Natural killer cell (primary cell): ENCODE data around the gene UBE2N. TPM values are rescaled to one million over a fixed set of nuclear protein-coding genes. Genes with fewer than 3 reads are reported as not detected.

Source experiments
- ATAC-seq, 3 donors: fragments of 150-1000 bp in 2 of 3; fragments of 200-7000 bp in 1 of 3; cut with Tn5 transposase; 1 replicate in 1 of 3; 2 replicates in 2 of 3; pipeline ENCODE4 v1.10.0; 2021; ENCODE audit warnings: mild to moderate bottlenecking in 2 of 3, moderate library complexity in 2 of 3
- DNase-seq, 2 donors: peaks; one replicate each; pipeline versions ENCODE4 v3.0.0 to v3.0.0-alpha.2; 2013 to 2021; ENCODE audit warnings: mixed read lengths in 1 of 2
- H3K27ac ChIP-seq: one replicate; pipeline ENCODE4 v1.5.1; 2013; ENCODE audit warnings: mild to moderate bottlenecking, low read length
- H3K27me3 ChIP-seq: one replicate; pipeline ENCODE4 v1.6.1; 2013; ENCODE audit warnings: low read length; ENCODE audit not compliant: control insufficient read depth, insufficient read depth
- H3K36me3 ChIP-seq: one replicate; pipeline ENCODE4 v1.6.1; 2013; ENCODE audit warnings: low read length; ENCODE audit not compliant: control insufficient read depth, insufficient read depth
- H3K4me1 ChIP-seq: one replicate; pipeline ENCODE4 v1.6.1; 2013; ENCODE audit warnings: low read length; ENCODE audit not compliant: control insufficient read depth, insufficient read depth
- H3K4me3 ChIP-seq: one replicate; pipeline ENCODE4 v1.5.1; 2013; ENCODE audit warnings: low read length
- H3K9me3 ChIP-seq: one replicate; pipeline ENCODE4 v1.6.1; 2013; ENCODE audit warnings: low read length; ENCODE audit not compliant: control insufficient read depth, insufficient read depth
- H3K27ac Mint-ChIP-seq, 2 donors: one replicate each; pipeline ENCODE4 v1.8.0; 2022; ENCODE audit warnings: mild to moderate bottlenecking in 2 of 2, mixed read lengths in 2 of 2, moderate library complexity in 1 of 2
- H3K27me3 Mint-ChIP-seq, 2 donors: one replicate each; pipeline ENCODE4 v1.8.0; 2022; ENCODE audit warnings: low read depth in 2 of 2, mixed read lengths in 2 of 2
- H3K36me3 Mint-ChIP-seq: one replicate; pipeline ENCODE4 v1.8.0; 2022; ENCODE audit warnings: mixed read lengths
- H3K4me1 Mint-ChIP-seq, 2 donors: one replicate each; pipeline ENCODE4 v1.8.0; 2022; ENCODE audit warnings: mixed read lengths in 2 of 2
- H3K4me3 Mint-ChIP-seq: one replicate; pipeline ENCODE4 v1.8.0; 2022; ENCODE audit warnings: mild to moderate bottlenecking, moderate library complexity, mixed read lengths
- H3K9me3 Mint-ChIP-seq, 2 donors: one replicate each; pipeline ENCODE4 v1.8.0; 2022; ENCODE audit warnings: mixed read lengths in 2 of 2
- WGBS: methylation state at CpG from one replicate; pipeline ENCODE4 v1.1.7; 2013; ENCODE audit warnings: missing lambda C conversion rate; ENCODE audit not compliant: insufficient coverage; 5-methylcytosine and 5-hydroxymethylcytosine counted together
- intact Hi-C: fragments of 100-400 bp; cut with micrococcal nuclease; formaldehyde crosslinking; loops from one replicate; pipeline ENCODE4 v1.14.2; 2022
- total RNA-seq, 4 donors: library from RNA; stranded (reverse); fragments of 120-200 nt in 1 of 4; gene quantifications; one replicate each; pipeline versions ENCODE4 v1.2.3 to v1.2.4, GENCODE V29; 2013 to 2022
- TF ChIP-seq, protein P1 (sequence below): fragments of 200-600 bp; IDR thresholded peaks from one replicate; pipeline ENCODE4 v1.8.0; 2022; ENCODE audit warnings: antibody characterized with exemption

UBE2N gene
- total RNA-seq, 3 donors from 2014 or later (not counting 1 experiment from before 2014, with no cell fraction given): 72.3 to 79.7 (median 72.9) TPM

DNA sequence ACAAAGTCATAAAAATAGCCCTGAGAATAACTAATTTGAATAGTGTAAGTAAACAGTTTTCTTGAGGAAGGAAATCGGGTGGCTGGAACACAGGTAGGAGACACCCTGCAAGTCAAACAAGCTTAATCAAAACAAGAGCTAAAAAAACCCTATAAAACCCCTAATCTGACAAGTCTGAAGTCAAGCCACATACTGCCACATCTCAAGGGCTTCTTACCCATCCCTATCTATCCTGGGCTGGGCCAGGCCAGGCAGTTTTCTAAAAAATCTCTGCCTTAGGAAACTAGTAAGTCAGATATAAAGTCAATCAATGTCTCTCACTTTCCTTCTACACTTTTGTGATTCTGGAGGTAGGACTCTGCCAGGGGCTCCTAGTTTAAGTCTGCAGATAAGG lies 15.3 kb downstream of the UBE2N start:
- no peaks in the 10 kb centered on the region for H3K27me3 ChIP-seq
- no CpG with 5 or more reads among the region's 1 CpG for WGBS
- no peak overlapping the region for H3K4me3 ChIP-seq
- H3K9me3 ChIP-seq: no peaks in the 10 kb centered on the region
- no peaks in the 10 kb centered on the region for H3K27me3 Mint-ChIP-seq
- H3K4me1 Mint-ChIP-seq: peaks cover 83 to 89% of the 10 kb centered on the region in 2 donors
- DNase-seq (no peak), ATAC-seq (no peak)
- peak overlapping the region; percentile 15 to 40 for H3K27ac Mint-ChIP-seq
- TF ChIP-seq, protein P1, sequence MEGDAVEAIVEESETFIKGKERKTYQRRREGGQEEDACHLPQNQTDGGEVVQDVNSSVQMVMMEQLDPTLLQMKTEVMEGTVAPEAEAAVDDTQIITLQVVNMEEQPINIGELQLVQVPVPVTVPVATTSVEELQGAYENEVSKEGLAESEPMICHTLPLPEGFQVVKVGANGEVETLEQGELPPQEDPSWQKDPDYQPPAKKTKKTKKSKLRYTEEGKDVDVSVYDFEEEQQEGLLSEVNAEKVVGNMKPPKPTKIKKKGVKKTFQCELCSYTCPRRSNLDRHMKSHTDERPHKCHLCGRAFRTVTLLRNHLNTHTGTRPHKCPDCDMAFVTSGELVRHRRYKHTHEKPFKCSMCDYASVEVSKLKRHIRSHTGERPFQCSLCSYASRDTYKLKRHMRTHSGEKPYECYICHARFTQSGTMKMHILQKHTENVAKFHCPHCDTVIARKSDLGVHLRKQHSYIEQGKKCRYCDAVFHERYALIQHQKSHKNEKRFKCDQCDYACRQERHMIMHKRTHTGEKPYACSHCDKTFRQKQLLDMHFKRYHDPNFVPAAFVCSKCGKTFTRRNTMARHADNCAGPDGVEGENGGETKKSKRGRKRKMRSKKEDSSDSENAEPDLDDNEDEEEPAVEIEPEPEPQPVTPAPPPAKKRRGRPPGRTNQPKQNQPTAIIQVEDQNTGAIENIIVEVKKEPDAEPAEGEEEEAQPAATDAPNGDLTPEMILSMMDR: no peak
- no peaks in the 10 kb centered on the region for H3K36me3 ChIP-seq
- intact Hi-C loops: no loop called here
- H3K4me3 Mint-ChIP-seq: no peak overlapping the region
- H3K4me1 ChIP-seq: peaks cover 12% of the 10 kb centered on the region
- no peaks in the 10 kb centered on the region for H3K9me3 Mint-ChIP-seq
- H3K27ac ChIP-seq: no peak overlapping the region
- H3K36me3 Mint-ChIP-seq: no peaks in the 10 kb centered on the region

- WGBS: 77% methylated on average over 6 of the region's 8 CpGs
- Histone ChIP-seq H3K36me3 (no peaks in the 10 kb centered on the region), H3K9me3 (no peaks in the 10 kb centered on the region), H3K4me1 (peaks cover 12% of the 10 kb centered on the region), H3K4me3 (no peak overlapping the region), H3K27ac (no peak overlapping the region), H3K27me3 (no peaks in the 10 kb centered on the region)
- ATAC-seq (no peak), DNase-seq (no peak)
- TF ChIP-seq, protein P1: no peak
- H3K27ac Mint-ChIP-seq: peak overlapping the region; percentile 15 to 40
- H3K4me1 Mint-ChIP-seq: peaks cover 83 to 87% of the 10 kb centered on the region in 2 donors
- no peaks in the 10 kb centered on the region for H3K27me3 Mint-ChIP-seq
- no peak overlapping the region for H3K4me3 Mint-ChIP-seq
- no peaks in the 10 kb centered on the region for H3K36me3 Mint-ChIP-seq
- H3K9me3 Mint-ChIP-seq: no peaks in the 10 kb centered on the region
- intact Hi-C loops: no loop called here
Measured at GRCh38 chr12:93425736-93426411, 15.9 kb downstream of the UBE2N start.

- peak overlapping the region; percentile 23 to 43 for H3K27ac Mint-ChIP-seq
- H3K36me3 ChIP-seq: no peaks in the 10 kb centered on the region
- no peaks in the 10 kb centered on the region for H3K27me3 ChIP-seq
- no peak for DNase-seq
- WGBS: no CpG with 5 or more reads among the region's 2 CpGs
- H3K9me3 ChIP-seq: no peaks in the 10 kb centered on the region
- ATAC-seq: no peak
- H3K36me3 Mint-ChIP-seq: no peaks in the 10 kb centered on the region
- intact Hi-C loops: no loop called here
- H3K4me3 Mint-ChIP-seq: no peak overlapping the region
- H3K4me1 ChIP-seq: peaks cover 7% of the 10 kb centered on the region
- H3K27ac ChIP-seq: no peak overlapping the region
- no peaks in the 10 kb centered on the region for H3K9me3 Mint-ChIP-seq
- H3K4me3 ChIP-seq: no peak overlapping the region
- peaks cover 69 to 72% of the 10 kb centered on the region in 2 donors for H3K4me1 Mint-ChIP-seq
- TF ChIP-seq, protein P1: no peak
- H3K27me3 Mint-ChIP-seq: no peaks in the 10 kb centered on the region
Measured at GRCh38 chr12:93422050-93422449, 19.7 kb downstream of the UBE2N start.
